ENCODE results near the gene SERPINH1.

The SERPINH1 gene

DNA sequence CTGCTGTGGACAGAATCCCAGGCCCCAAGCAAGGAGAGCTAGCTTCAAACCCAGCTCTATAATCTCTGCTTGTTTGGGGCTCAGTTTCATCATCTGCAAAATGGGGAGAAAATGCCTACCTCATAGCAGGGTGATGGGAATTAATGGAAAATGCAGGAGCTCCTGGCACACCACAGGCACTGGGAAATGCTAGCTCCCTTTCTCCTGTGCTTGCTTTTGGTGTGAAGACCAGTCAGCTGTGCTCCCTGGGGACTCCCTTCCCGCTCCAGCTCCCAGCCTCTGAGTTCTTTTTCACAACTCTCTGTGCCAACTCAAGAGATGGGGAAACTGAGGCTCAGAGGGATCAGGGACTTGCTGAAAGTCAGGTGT lies 8.2 kb upstream of the SERPINH1 start:
- Histone ChIP-seq H3K27ac (replicated peaks) (no peak overlapping the region), H3K4me3 (replicated peaks; ENCODE audit: insufficient read depth, low read length) (no peak overlapping the region), H3K27me3 (ENCODE audit: insufficient read depth, poor library complexity, severe bottlenecking) (no peaks in the 10 kb centered on the region)
- TF ChIP-seq POLR2AphosphoS5 (IDR thresholded peaks at IDR 0.05; ENCODE audit: low read depth) (no peak), SPI1 (IDR thresholded peaks at IDR 0.05; ENCODE audit: borderline replicate concordance, low read depth) (no peak), REST (IDR thresholded peaks at IDR 0.05; ENCODE audit: insufficient replicate concordance, low read depth) (no peak), GABPA (IDR thresholded peaks at IDR 0.05; ENCODE audit: low read depth) (no peak)
- TF ChIP-seq, protein P1, sequence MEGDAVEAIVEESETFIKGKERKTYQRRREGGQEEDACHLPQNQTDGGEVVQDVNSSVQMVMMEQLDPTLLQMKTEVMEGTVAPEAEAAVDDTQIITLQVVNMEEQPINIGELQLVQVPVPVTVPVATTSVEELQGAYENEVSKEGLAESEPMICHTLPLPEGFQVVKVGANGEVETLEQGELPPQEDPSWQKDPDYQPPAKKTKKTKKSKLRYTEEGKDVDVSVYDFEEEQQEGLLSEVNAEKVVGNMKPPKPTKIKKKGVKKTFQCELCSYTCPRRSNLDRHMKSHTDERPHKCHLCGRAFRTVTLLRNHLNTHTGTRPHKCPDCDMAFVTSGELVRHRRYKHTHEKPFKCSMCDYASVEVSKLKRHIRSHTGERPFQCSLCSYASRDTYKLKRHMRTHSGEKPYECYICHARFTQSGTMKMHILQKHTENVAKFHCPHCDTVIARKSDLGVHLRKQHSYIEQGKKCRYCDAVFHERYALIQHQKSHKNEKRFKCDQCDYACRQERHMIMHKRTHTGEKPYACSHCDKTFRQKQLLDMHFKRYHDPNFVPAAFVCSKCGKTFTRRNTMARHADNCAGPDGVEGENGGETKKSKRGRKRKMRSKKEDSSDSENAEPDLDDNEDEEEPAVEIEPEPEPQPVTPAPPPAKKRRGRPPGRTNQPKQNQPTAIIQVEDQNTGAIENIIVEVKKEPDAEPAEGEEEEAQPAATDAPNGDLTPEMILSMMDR (IDR thresholded peaks at IDR 0.05; ENCODE audit: insufficient read depth, low read length), result no peak
- no peak for DNase-seq (ENCODE audit: low read depth in 1 of 2, low spot score in 1 of 2)

- Histone ChIP-seq H3K4me3 (replicated peaks; ENCODE audit: insufficient read depth, low read length) (no peak overlapping the region), H3K27me3 (ENCODE audit: insufficient read depth, poor library complexity, severe bottlenecking) (no peaks in the 10 kb centered on the region), H3K27ac (replicated peaks) (no peak overlapping the region)
- DNase-seq (ENCODE audit: low read depth in 1 of 2, low spot score in 1 of 2), result no peak
- TF ChIP-seq, protein P1 (IDR thresholded peaks at IDR 0.05; ENCODE audit: insufficient read depth, low read length), result no peak
- TF ChIP-seq REST (IDR thresholded peaks at IDR 0.05; ENCODE audit: insufficient replicate concordance, low read depth) (no peak), SPI1 (IDR thresholded peaks at IDR 0.05; ENCODE audit: borderline replicate concordance, low read depth) (no peak), GABPA (IDR thresholded peaks at IDR 0.05; ENCODE audit: low read depth) (no peak), POLR2AphosphoS5 (IDR thresholded peaks at IDR 0.05; ENCODE audit: low read depth) (no peak)
Measured at GRCh38 chr11:75554258-75555022, 7.6 kb upstream of the SERPINH1 start.

DNA sequence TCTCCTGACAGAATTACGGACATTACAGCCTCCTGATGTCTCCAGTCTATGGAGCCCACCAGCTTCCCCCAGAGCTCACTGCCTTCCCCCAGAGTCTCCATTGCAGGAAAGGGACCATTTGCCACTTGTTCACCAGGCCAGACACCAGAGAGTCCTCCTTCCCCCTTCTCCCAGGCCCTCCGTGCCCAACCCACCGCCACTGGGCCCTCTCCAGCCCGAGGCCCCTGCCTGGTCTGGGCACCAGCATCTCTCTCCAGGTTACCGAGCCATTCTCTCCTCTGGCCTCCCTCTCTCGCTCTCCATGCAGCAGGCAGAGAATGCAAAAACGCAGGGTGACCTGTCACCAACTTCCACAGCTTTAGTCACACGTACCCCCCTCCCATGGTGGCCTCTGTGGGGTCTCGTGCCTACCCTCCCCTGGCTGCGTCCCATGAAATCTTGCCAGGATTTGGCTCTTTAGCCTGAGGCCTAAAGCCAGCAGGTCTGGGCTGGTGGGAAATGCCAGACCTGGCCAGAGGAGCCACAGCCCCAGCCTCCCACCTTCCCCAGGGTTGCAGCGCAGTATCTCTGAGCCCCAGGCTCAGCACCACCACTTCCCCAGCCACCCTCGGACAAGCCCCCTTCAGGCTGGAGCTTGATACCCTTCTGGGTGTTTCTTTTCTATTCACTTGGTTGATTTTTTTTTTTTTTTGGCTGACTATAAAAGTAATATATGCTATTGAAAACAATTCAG lies 6.8 kb upstream of the SERPINH1 start:
- TF ChIP-seq, protein P1 (IDR thresholded peaks at IDR 0.05; ENCODE audit: insufficient read depth, low read length), result no peak
- TF ChIP-seq GABPA (IDR thresholded peaks at IDR 0.05; ENCODE audit: low read depth), result no peak
- no peak for TF ChIP-seq REST (IDR thresholded peaks at IDR 0.05; ENCODE audit: insufficient replicate concordance, low read depth)
- no peak for TF ChIP-seq SPI1 (IDR thresholded peaks at IDR 0.05; ENCODE audit: borderline replicate concordance, low read depth)
- no peak for TF ChIP-seq POLR2AphosphoS5 (IDR thresholded peaks at IDR 0.05; ENCODE audit: low read depth)
- no peaks in the 10 kb centered on the region for H3K27me3 ChIP-seq (ENCODE audit: insufficient read depth, poor library complexity, severe bottlenecking)
- no peak for DNase-seq (ENCODE audit: low read depth in 1 of 2, low spot score in 1 of 2)
- H3K27ac ChIP-seq (replicated peaks), result no peak overlapping the region
- no peak overlapping the region for H3K4me3 ChIP-seq (replicated peaks; ENCODE audit: insufficient read depth, low read length)

Measured in HL-60 (cell line).